GM18907 (cell line): ENCODE results near the gene PLCB4.
"Not testable (repeated sequence)": the region's sequence is repeated elsewhere in the genome, so short reads cannot be mapped to it uniquely, and the experiment has no call there.

Experiments used
- ATAC-seq: cut with Tn5 transposase; IDR thresholded peaks from one replicate; pipeline ENCODE4 v1.9.1; 2021; ENCODE audit warnings: mild to moderate bottlenecking, moderate library complexity; ENCODE audit not compliant: unreplicated experiment

Gene PLCB4

GRCh38 chr20:9140162-9140760, 71.4 kb downstream of the PLCB4 start:
- no peak for ATAC-seq

GRCh38 chr20:9141070-9141469, 72.2 kb downstream of the PLCB4 start:
- no peak for ATAC-seq

- no peak for ATAC-seq
Observed at GRCh38 chr20:9141921-9142320, 73.0 kb downstream of the PLCB4 start.

- ATAC-seq: no peak
Observed at GRCh38 chr20:9142809-9143208, 73.9 kb downstream of the PLCB4 start.

- no peak for ATAC-seq
Observed at GRCh38 chr20:9143926-9144325, 75.0 kb downstream of the PLCB4 start.

GRCh38 chr20:9144643-9145042, 75.8 kb downstream of the PLCB4 start:
- ATAC-seq: no peak

GRCh38 chr20:9145142-9145541, 76.3 kb downstream of the PLCB4 start:
- ATAC-seq: no peak

- no peak for ATAC-seq
Observed at GRCh38 chr20:9146649-9147048, 77.8 kb downstream of the PLCB4 start.

- ATAC-seq: no peak
Observed at GRCh38 chr20:9147547-9148024, 78.7 kb downstream of the PLCB4 start.

GRCh38 chr20:9148291-9148690, 79.4 kb downstream of the PLCB4 start:
- no peak for ATAC-seq

GRCh38 chr20:9149087-9149486, 80.2 kb downstream of the PLCB4 start:
- no peak for ATAC-seq

- ATAC-seq: no peak
Observed at GRCh38 chr20:9149796-9150195, 80.9 kb downstream of the PLCB4 start.

GRCh38 chr20:9150679-9151078, 81.8 kb downstream of the PLCB4 start:
- ATAC-seq: no peak

- not testable (repeated sequence) for ATAC-seq
Observed at GRCh38 chr20:9152139-9152538, 83.3 kb downstream of the PLCB4 start.

GRCh38 chr20:9154464-9155024, 85.7 kb downstream of the PLCB4 start:
- ATAC-seq: no peak

- ATAC-seq: no peak
Observed at GRCh38 chr20:9156529-9157280, 87.8 kb downstream of the PLCB4 start.

GRCh38 chr20:9160331-9160730, 91.4 kb downstream of the PLCB4 start:
- no peak for ATAC-seq

GRCh38 chr20:9160757-9161156, 91.9 kb downstream of the PLCB4 start:
- no peak for ATAC-seq

- no peak for ATAC-seq
Observed at GRCh38 chr20:9161311-9161710, 92.4 kb downstream of the PLCB4 start.

GRCh38 chr20:9163251-9163650, 94.4 kb downstream of the PLCB4 start:
- ATAC-seq: no peak

- ATAC-seq: no peak
Observed at GRCh38 chr20:9163995-9164394, 95.1 kb downstream of the PLCB4 start.

GRCh38 chr20:9165261-9165660, 96.4 kb downstream of the PLCB4 start:
- no peak for ATAC-seq
